Measurements from ENCODE around the gene OTC. TPM values are rescaled to one million over a fixed set of nuclear protein-coding genes. Genes with fewer than 3 reads are reported as not detected.

Gene OTC
- total RNA-seq, 1 donor from 2014 or later: 0.58 TPM

DNA sequence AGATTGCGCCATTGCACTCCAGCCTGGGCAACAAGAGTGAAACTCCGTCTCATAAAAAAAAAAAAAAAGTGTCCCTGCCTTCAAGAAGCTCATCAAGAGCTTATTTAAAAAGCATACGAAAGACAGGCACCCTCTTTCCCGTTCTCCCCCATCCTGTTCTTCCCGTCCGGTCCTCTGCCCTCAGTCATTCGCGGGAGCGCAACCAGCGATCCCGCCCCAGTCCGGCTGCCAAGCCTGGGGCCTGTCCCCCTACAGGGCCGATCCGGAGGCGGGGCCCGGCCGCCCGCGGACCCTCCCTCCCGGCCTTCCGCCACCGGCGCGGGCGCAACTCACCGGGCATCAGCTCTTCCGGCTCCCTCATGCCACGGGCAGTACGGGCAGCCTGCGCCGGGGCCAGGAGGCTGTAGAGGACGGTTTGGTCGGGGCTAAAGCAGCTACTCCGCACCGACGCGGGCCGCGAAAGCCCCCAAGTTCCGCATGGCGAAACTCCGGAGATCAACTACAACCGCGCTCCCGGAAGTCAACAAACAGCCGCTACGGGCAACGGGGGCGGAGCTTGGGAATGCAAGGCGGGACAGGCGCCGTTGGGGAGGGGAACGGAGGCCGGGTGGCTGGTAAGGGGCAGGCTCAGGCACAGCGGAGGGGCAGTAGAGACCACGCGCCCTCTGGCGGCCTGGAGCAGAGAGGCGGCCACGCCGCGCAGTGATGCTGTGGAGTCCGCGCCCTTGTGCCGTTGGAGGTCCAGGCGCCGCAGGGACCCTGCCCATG, 25.2 kb upstream of the OTC start, which contains the start of gene RPGR:
Gene RPGR (minus strand): TSS at position 503 of the 768 bp plus-strand sequence. CDS start 142 bp downstream, at position 361.
- no peaks in the 10 kb centered on the region for H3K36me3 ChIP-seq
- peak; percentile 92 for DNase-seq
- intact Hi-C loops (cut with micrococcal nuclease): no loop called here

DNA sequence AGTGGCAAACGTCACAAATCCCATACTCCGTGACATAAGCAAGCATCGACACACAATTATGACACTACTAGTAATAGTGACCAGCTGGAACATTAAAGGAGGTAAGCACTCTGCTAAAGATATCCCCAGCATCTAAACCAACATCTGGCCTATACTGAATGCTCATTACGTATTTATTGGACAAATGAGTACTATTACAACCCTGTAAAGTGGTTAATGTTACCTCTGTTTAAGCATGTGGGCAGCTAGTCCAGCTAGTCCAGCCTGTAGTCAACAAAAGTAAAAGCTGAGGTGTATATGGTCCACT, 24.7 kb upstream of the OTC start:
- TF ChIP-seq, protein P1, sequence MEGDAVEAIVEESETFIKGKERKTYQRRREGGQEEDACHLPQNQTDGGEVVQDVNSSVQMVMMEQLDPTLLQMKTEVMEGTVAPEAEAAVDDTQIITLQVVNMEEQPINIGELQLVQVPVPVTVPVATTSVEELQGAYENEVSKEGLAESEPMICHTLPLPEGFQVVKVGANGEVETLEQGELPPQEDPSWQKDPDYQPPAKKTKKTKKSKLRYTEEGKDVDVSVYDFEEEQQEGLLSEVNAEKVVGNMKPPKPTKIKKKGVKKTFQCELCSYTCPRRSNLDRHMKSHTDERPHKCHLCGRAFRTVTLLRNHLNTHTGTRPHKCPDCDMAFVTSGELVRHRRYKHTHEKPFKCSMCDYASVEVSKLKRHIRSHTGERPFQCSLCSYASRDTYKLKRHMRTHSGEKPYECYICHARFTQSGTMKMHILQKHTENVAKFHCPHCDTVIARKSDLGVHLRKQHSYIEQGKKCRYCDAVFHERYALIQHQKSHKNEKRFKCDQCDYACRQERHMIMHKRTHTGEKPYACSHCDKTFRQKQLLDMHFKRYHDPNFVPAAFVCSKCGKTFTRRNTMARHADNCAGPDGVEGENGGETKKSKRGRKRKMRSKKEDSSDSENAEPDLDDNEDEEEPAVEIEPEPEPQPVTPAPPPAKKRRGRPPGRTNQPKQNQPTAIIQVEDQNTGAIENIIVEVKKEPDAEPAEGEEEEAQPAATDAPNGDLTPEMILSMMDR (IDR thresholded peaks at IDR 0.05; ENCODE audit: borderline replicate concordance): peak; percentile 1
- Histone ChIP-seq H3K9me3 (replicated peaks) (no peaks in the 10 kb centered on the region), H3K4me3 (peak overlapping the region; percentile 80), H3K27ac (replicated peaks) (peak overlapping the region; percentile 92), H3K36me3 (no peaks in the 10 kb centered on the region), H3K27me3 (ENCODE audit: low read depth) (no peaks in the 10 kb centered on the region), H3K4me1 (peaks cover 5% of the 10 kb centered on the region)
- no peak for DNase-seq
- intact Hi-C loops (cut with micrococcal nuclease): no loop called here

More for the DNA sequence above, 25.2 kb upstream of the OTC start, which contains the start of gene RPGR:
- TF ChIP-seq, protein P1 (IDR thresholded peaks at IDR 0.05; ENCODE audit: borderline replicate concordance): peak; percentile 84
- H3K27me3 ChIP-seq (ENCODE audit: low read depth): no peaks in the 10 kb centered on the region
- no peaks in the 10 kb centered on the region for H3K9me3 ChIP-seq (replicated peaks)
- peak within 1 kb of the TSS; percentile 80 for H3K4me3 ChIP-seq
- peaks cover 5% of the 10 kb centered on the region for H3K4me1 ChIP-seq
- H3K27ac ChIP-seq (replicated peaks): peak within 1 kb of the TSS; percentile 92

DNA sequence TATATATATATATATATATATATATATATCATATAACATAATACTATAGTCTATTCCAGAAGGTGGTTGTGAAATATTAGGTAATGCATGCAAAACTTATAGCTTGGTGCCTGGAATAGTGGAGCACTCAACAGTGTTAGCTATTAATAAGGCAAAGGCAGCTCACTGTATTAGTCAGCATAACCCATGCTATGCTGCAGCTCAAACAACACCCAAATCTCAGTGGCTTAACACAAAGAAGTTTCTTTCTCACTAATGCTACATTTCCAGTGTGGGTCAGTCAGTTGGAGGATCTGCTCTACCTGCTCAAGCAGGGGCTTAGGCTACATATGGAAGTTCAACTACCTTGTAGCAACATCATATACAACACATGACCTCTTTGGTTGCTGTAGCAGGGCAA, 19.9 kb upstream of the OTC start:
- H3K4me1 ChIP-seq: no peaks in the 10 kb centered on the region
- no peaks in the 10 kb centered on the region for H3K27me3 ChIP-seq (ENCODE audit: low read depth)
- TF ChIP-seq, protein P1 (IDR thresholded peaks at IDR 0.05; ENCODE audit: borderline replicate concordance): no peak
- H3K9me3 ChIP-seq (replicated peaks): no peaks in the 10 kb centered on the region
- DNase-seq: no peak
- intact Hi-C loops (cut with micrococcal nuclease): no loop called here
- H3K4me3 ChIP-seq: no peak overlapping the region
- H3K27ac ChIP-seq (replicated peaks): no peak overlapping the region
- no peaks in the 10 kb centered on the region for H3K36me3 ChIP-seq

DNA sequence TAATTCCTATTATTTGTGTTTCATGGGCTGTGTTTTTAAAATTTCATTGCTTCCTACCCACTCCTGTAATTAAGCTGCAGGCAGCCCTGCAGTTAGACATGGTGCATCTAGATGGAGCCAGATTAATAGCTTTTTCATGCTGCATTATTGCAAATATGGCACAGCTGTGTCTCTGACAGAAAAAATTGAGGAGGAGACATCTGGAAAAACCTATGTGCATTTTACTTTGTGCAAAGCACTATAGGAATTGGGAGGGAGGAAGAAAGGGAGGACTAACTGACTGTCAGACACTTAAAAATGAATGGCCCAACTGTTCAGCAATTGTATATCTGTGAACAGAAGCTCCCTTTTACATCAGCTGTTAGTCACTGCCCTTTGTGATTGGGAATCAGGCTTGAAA, 17.0 kb upstream of the OTC start:
- TF ChIP-seq, protein P1 (IDR thresholded peaks at IDR 0.05; ENCODE audit: borderline replicate concordance): peak; percentile 43
- no peak overlapping the region for H3K4me3 ChIP-seq
- no peak overlapping the region for H3K27ac ChIP-seq (replicated peaks)
- DNase-seq: no peak
- intact Hi-C loops (cut with micrococcal nuclease): no loop called here
- no peaks in the 10 kb centered on the region for H3K4me1 ChIP-seq
- H3K27me3 ChIP-seq (ENCODE audit: low read depth): no peaks in the 10 kb centered on the region
- no peaks in the 10 kb centered on the region for H3K36me3 ChIP-seq
- H3K9me3 ChIP-seq (replicated peaks): no peaks in the 10 kb centered on the region

DNA sequence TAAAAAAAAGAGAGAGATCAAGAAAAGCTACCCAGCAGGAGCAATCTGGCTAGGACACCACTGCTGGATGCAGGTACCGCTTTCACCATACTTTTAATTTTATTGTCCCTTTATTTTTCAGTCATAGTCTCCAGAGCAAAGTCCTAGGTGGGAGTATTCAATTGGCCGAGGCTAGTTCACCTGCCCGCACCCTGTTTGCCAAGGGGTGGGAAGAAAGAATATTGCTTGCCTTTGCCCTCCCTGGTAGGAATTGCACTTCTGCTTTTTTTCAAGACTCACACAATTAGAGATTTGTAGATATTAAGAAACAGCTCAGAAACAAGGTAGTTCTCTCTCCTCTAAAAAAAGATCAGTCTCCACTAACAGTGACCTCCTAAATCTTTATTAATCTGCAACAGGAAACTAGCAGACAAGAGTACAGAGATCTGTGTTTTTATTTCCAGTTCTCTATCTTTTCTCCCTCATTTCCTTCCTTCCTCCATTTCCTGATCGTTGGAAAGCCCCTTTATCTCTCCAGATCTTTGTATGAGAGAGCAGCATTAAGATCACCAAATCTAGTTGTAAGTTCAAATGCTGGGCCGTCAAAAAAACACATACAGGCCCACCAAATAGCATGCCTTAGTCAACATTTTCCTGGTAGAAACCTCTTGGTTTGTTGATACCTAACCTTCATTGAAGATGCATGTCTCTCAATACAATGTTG, 15.7 kb upstream of the OTC start:
- TF ChIP-seq, protein P1 (IDR thresholded peaks at IDR 0.05; ENCODE audit: borderline replicate concordance): no peak
- Histone ChIP-seq H3K4me3 (no peak overlapping the region), H3K27me3 (ENCODE audit: low read depth) (no peaks in the 10 kb centered on the region), H3K9me3 (replicated peaks) (no peaks in the 10 kb centered on the region), H3K27ac (replicated peaks) (peak overlapping the region; percentile 27), H3K4me1 (no peaks in the 10 kb centered on the region), H3K36me3 (no peaks in the 10 kb centered on the region)
- intact Hi-C loops (cut with micrococcal nuclease): no loop called here
- no peak for DNase-seq
